Sigmoid colon (tissue), 4 donors: ENCODE results near the gene CGB2.

Experiments
- POLR2A ChIP-seq, 2 donors: fragments of 450-650 bp; IDR thresholded peaks; one replicate each; pipeline ENCODE4 v1.6.1; 2016; ENCODE audit warnings: antibody characterized with exemption in 2 of 2, mild to moderate bottlenecking in 2 of 2, moderate library complexity in 2 of 2
- POLR2AphosphoS5 ChIP-seq, 4 donors: sonication (generic); formaldehyde crosslinking; IDR thresholded peaks; one replicate each; pipeline ENCODE4 v1.6.1; 2017; ENCODE audit warnings: antibody characterized with exemption in 4 of 4

DNA sequence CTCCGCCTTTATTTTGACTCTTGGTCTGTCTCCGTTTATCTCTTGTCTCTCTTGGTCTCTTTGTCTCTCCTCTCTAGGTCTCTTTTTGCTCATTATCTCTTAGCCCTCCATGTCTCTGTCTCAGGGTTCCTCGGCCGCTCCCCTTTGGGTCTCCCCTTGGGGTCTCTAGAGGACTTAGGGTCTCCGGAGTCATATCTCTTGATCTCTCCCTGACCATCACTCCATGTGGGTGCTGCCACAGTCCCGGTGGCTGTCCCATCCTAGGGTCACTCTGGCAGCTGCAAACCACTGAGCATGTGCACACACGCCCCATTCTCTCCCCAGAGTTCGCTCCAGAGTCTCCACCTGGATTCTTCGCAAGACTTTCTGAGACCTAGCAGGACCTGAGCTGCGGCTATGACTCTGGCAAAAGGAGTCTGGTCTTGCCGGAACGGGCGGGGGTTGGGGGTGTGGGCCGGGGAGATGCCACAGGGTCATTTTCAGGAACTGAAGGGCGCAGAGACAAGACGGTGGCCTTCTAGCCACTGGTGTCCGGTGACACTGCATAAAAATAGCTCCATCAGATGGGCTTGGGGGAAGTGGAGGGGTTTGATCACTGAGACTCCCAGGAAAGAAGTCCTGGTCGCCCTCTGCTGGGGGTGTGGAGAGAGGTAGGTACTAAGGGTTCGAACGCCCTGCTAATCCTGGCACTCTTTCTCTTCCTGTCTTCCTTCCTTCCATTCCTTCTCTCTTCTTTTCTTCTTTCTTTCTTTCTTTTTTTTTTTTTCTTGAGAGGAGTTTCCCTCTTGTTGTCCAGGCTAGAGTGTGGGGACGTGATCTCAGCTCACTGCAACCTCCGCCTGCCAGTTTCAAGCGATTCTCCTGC is 42.1 kb downstream of the CGB2 start:
- TF ChIP-seq POLR2A (IDR thresholded peaks at IDR 0.05) (no peak), POLR2AphosphoS5 (IDR thresholded peaks at IDR 0.05) (no peak)
